ENCODE measurements around the gene MAS1L. TPM values are rescaled to one million over a fixed set of nuclear protein-coding genes. Genes with fewer than 3 reads are reported as not detected.
"Not testable (repeated sequence)": the region's sequence is repeated elsewhere in the genome, so short reads cannot be mapped to it uniquely, and the experiment has no call there.

MAS1L gene
- total RNA-seq, 2 donors from 2014 or later: not detected

DNA sequence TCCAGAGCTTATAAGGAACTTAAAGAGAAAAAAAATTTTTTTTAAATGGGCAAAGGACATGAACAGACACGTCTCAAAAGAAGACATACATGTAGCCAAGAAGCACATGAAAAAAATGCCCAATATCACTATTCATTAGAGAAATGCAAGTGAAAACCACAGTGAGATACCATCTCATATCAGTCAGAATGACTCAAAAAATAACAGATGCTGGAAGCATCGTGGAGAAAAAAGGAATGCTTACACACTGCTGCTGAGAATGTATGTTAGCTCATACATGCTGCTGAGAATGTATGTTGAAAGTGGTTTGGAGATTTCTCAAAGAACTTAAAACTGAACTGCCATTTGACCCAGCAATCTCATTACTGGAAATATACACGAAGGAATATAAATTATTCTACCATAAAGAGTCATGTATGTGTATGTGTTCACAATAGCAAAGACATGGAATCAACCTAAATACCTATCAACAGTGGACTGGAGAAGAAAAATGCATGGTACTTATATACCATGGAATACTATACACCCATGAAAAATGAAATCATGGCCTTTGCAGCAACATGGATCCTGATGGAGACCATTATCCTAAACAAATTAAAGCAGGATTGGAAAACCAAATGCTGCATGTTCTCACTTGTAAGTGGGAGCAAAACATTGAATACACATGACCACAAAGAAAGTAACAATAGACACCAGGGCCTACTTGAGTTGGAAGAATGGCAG is 36.1 kb downstream of the MAS1L start:
- peaks cover 24% of the 10 kb centered on the region for H3K27me3 Mint-ChIP-seq
- H3K36me3 Mint-ChIP-seq (ENCODE audit: low read depth): peaks cover 4% of the 10 kb centered on the region
- H3K27ac Mint-ChIP-seq: no peak overlapping the region

DNA sequence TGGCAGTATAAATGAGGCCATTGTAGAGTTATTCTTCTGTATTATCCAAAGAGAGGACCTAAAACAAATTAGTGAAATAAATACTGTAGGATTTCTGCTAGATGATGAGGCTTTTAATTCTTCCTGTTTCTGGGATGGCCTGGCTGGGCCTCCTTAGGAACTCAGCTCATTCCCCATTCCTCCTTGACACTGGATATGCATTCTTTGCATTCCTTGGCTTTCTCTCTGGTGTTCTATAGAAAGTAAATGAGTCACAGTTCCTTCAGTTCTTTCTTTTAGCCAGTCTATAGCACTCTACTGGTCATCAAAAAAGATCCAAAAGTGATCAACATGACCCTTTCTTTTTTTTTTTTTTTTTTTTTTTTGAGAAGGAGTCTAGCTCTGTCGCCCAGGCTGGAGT is 40.1 kb downstream of the MAS1L start:
- ATAC-seq (no peak), DNase-seq (no peak)
- Mint-ChIP-seq H3K27ac (no peak overlapping the region), H3K27me3 (peaks cover 36% of the 10 kb centered on the region), H3K36me3 (ENCODE audit: low read depth) (peaks cover 4% of the 10 kb centered on the region), H3K4me3 (no peak overlapping the region), H3K4me1 (no peaks in the 10 kb centered on the region)
- H3K9me3 ChIP-seq (ENCODE audit: control insufficient read depth, low read length, poor library complexity, severe bottlenecking): no peaks in the 10 kb centered on the region

More for the DNA sequence above, 36.1 kb downstream of the MAS1L start:
- H3K9me3 ChIP-seq (ENCODE audit: control insufficient read depth, low read length, poor library complexity, severe bottlenecking): no peaks in the 10 kb centered on the region
- DNase-seq (no peak), ATAC-seq (no peak)
- no peaks in the 10 kb centered on the region for H3K4me1 Mint-ChIP-seq
- no peak overlapping the region for H3K4me3 Mint-ChIP-seq

DNA sequence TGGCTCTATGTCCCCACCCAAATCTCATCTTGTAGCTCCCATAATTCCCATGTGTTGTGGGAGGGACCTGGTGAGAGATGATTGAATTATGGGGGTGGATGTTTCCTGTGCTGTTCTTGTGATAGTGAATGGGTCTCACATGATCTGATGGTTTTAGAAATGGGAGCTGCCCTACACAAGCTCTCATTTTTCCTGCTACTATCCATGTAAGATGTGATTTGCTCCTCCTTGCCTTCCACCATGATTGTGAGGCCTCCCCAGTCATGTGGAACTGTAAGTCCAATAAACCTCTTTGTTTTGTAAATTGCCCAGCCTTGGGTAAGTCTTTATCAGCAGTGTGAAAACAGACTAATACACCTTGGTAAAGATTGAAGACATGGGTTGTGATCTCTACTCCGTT is 43.7 kb downstream of the MAS1L start:
- not testable (repeated sequence) for H3K4me3 Mint-ChIP-seq; H3K4me1 Mint-ChIP-seq; H3K27ac Mint-ChIP-seq; H3K9me3 ChIP-seq (ENCODE audit: control insufficient read depth, low read length, poor library complexity, severe bottlenecking); H3K36me3 Mint-ChIP-seq (ENCODE audit: low read depth); DNase-seq; ATAC-seq
- peaks cover 49% of the 10 kb centered on the region for H3K27me3 Mint-ChIP-seq

DNA sequence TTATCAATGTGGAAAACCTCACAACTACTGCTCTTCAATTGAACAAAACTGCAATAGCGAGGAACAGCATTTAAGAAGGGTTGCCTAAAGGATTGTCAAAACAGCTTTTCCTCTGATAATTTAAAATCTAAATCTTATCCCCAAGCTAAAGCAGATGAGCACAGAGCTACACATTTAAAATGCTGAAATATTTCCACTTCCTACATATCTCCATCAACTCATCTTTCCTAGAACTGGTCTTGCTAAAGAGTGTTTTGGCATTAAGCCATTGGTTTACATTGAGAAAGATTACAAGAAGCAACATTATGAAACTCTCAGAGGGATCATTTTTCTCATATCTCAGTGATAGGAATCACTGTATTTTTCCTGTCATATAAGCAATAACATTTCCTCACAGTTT is 45.0 kb downstream of the MAS1L start:
- no peak overlapping the region for H3K4me3 Mint-ChIP-seq
- DNase-seq: no peak
- H3K27ac Mint-ChIP-seq: no peak overlapping the region
- no peaks in the 10 kb centered on the region for H3K36me3 Mint-ChIP-seq (ENCODE audit: low read depth)
- H3K9me3 ChIP-seq (ENCODE audit: control insufficient read depth, low read length, poor library complexity, severe bottlenecking): no peaks in the 10 kb centered on the region
- H3K4me1 Mint-ChIP-seq: no peaks in the 10 kb centered on the region
- no peak for ATAC-seq
- H3K27me3 Mint-ChIP-seq: peaks cover 47% of the 10 kb centered on the region

DNA sequence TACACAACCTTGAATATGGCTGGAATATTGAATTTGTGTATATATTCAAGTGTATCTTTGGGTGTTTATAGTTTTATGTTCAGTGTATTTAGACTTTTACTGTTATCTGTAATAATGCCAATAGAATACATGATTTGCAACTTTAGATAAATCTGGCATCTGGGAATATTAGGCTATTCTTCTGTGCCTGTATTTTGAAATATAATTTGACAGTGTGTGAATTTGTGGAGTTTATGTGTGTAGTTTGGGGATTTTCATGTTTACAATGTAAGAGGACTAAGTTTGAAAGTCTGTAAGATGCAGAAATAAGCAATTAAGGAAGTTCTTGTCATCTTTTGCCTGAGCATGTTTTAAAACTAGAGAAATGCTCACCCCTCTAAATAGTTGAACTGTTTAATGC is 48.8 kb downstream of the MAS1L start, which contains the start of gene OR10C1:
Gene OR10C1, plus strand, starts transcription at position 301 of the 400 bp plus-strand sequence. CDS start 710 bp downstream, outside the sequence.
- Mint-ChIP-seq H3K36me3 (ENCODE audit: low read depth) (no peaks in the 10 kb centered on the region), H3K27ac (no peak within 1 kb of the TSS), H3K4me3 (no peak within 1 kb of the TSS), H3K27me3 (peaks cover 55% of the 10 kb centered on the region), H3K4me1 (no peaks in the 10 kb centered on the region)
- DNase-seq (no peak), ATAC-seq (no peak)
- H3K9me3 ChIP-seq (ENCODE audit: control insufficient read depth, low read length, poor library complexity, severe bottlenecking): no peaks in the 10 kb centered on the region

DNA sequence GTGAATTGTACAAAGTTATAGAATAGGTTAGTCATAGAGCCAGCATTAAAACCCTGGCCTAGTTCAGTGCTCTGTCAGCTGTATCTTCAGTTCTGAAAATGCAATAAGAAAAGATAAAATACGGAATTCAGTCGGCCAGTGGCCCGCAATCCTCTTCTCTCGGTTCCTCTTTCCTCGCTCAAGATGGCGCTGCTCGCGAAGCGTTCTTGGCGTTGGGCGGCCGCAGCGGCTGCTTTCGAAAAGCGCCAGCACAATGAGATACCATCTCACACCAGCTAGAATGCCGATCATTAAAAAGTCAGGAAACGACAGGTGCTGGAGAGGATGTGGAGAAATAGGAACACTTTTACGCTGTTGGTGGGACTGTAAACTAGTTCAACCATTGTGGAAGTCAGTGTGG is 51.0 kb downstream of the MAS1L start:
- H3K4me3 Mint-ChIP-seq; DNase-seq; H3K9me3 ChIP-seq (ENCODE audit: control insufficient read depth, low read length, poor library complexity, severe bottlenecking); H3K36me3 Mint-ChIP-seq (ENCODE audit: low read depth); H3K4me1 Mint-ChIP-seq; ATAC-seq; H3K27ac Mint-ChIP-seq: not testable (repeated sequence)
- peaks cover 58% of the 10 kb centered on the region for H3K27me3 Mint-ChIP-seq

Other genes starting within 250 kb of the MAS1L start
- not detected for gene OR14J1, start 186.3 kb downstream of the MAS1L start, total RNA-seq
- gene OR5V1, start 119.1 kb downstream of the MAS1L start, total RNA-seq: not detected
- not detected for gene OR12D3, start 112.7 kb downstream of the MAS1L start, total RNA-seq
- not detected for gene OR12D2, start 92.3 kb downstream of the MAS1L start, total RNA-seq
- gene OR12D1, start 73.0 kb downstream of the MAS1L start, total RNA-seq: not detected
- gene OR10C1, start 48.6 kb downstream of the MAS1L start, total RNA-seq: not detected
- gene OR11A1, start 30.9 kb downstream of the MAS1L start, total RNA-seq: not detected
- gene OR2H1, start 30.8 kb downstream of the MAS1L start, total RNA-seq: not detected
- gene UBD, start 71.8 kb upstream of the MAS1L start, total RNA-seq: not detected
- gene OR2H2, start 97.2 kb upstream of the MAS1L start, total RNA-seq: not detected
- 100 to 1,000 TPM; 101 to 139 TPM for gene GABBR1, start 145.2 kb upstream of the MAS1L start, total RNA-seq
- gene MOG, start 169.1 kb upstream of the MAS1L start, total RNA-seq: not detected
- gene ZFP57, start 193.2 kb upstream of the MAS1L start, total RNA-seq: 1 to 10 TPM in 1 of 2 donors, not detected in 1; 3.1 TPM
- gene HLA-F, start 235.5 kb upstream of the MAS1L start, total RNA-seq: 100 to 1,000 TPM; 629 to 717 TPM